CD1c-positive myeloid dendritic cell (primary cell): Measurements from ENCODE around the gene NIT1.

ENCODE experiments used
- DNase-seq: peaks from one replicate; pipeline ENCODE4 v3.0.0-alpha.2; 2016; ENCODE audit errors: extremely low spot score

NIT1 gene

DNA sequence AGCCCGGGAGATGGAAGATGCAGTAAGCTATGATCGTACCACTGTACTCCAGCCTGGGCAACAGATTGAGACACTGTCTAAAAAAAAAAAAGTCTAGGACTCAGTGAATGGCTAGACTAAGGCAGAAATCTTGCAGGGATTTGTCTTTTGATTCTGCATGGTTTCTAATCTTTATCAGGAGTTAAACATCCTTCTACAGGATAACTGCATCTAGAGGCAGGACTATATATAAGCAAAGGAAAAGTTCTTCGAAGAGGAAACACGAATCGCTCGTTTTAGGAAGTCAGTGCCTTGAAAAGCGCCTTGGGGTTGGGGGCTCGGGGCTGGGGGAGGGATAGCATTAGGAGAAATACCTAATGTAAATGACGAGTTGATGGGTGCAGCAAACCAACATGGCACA lies 35.3 kb downstream of the NIT1 start:
- DNase-seq, result no peak

DNA sequence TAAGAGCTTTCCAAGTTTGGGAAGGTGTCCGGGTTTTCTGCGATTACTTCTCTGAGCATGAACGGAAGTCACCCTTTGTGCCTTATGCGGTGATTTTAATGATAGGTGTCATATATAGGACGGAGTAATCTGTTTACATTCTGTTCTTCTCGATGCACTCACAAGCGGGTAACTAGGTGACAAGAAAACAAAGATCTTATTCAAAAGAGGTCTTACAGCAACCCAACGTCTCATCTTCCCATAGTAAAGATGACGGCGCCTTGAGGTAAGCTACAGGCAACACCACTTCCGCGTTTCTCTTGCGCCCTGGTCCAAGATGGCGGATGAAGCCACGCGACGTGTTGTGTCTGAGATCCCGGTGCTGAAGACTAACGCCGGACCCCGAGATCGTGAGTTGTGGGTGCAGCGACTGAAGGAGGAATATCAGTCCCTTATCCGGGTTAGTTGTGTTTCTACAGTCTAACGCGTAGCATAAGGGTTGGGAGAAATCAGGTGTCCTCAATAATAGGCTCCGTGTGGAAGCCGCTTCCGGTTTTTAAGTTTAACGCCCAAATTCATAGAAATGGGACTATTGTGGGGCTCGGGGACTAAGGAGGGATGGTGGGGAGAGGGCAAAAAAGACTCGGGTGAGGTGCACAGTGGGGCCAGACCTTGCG lies 35.9 kb downstream of the NIT1 start, which contains the start of gene UFC1:
UFC1 (plus strand) TSS at position 297 of the 656 bp plus-strand sequence; CDS start at position 317, 20 bp downstream.
- peak; percentile 90 for DNase-seq

DNA sequence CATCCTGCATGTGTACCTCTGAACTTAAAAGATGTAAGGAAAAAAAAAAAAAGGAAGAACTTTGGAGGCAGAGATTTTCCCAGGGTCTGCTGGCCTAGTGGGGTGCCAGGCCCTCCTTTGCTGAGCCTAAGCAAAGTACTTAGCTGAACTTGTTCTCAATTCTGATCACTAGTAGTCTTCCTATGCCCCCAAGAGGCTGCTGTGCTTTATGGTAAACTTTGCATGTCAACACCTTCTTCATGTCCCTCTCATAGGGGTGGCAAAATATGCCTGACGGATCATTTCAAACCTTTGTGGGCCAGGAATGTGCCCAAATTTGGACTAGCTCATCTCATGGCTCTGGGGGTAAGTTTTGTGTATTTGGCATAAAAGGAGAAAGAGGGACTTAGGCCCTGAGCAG lies 40.0 kb downstream of the NIT1 start:
- DNase-seq, result no peak

DNA sequence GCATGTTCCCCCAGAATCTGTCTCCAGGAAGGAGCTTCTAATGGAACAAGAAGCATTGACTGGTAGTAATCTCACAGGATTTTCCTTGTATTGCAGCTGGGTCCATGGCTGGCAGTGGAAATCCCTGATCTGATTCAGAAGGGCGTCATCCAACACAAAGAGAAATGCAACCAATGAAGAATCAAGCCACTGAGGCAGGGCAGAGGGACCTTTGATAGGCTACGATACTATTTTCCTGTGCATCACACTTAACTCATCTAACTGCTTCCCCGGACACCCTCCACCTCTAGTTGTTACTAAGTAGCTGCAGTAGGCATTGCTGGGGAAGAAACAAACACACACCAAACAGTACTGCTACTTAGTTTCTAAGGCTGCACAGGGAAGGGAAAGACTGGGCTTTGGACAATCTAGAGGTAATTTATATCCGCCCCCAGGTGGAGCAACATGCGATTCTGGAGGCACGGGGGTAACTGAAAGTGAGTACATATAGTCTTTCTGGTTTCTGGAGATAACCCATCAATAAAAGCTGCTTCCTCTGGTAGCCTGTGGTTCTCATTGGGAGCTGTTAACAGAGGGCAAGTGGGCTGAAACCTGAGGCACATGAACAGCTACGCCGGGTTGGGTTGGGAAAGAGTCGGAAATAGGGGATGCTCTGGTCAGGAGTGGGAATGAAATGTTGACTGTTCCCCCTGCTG lies 40.6 kb downstream of the NIT1 start:
- DNase-seq, result no peak

DNA sequence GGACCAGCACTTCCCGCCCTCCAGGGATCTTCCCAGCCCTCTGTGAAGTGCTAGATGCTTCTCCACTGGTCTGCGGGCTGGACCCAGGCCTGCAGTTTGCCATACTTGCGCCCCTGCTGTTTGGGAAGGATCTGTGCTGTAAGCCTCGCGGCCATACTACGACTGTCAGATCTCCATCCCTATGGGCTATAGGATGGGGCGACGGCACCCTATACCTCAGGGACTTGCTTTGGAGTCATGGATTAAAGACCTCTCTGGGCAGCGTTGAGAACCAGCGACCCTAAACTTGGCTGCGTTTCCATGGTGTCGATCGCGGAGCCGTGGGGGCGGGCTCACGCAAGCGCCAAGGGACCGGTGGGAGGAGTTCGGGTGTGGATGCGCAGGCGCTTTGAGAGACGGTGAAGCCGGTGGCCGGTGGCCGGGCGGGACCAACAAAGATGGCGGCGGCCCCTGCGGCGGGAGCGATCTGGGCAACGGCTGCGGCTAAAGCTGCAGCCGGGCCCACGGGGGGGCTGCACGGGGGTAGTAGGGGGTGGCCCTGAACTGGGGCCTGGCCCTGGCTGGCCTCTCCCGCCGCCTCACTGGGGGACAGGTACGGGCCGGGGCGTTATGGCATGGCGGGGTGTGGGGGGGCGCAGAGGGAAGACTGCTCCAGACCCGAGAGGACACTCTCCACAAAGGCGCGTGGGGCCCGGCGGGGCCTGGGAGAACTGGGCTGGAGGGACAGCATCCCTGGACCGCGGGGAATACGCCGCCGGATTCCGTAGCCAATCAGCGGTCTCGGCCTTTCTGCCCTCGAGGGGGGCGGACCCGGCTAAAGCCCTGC lies 41.4 kb downstream of the NIT1 start, which contains the start of gene USP21:
USP21 (plus strand) TSS at position 414 of the 826 bp plus-strand sequence. CDS start 1,141 bp downstream, outside the sequence.
- DNase-seq, result peak; percentile 96

DNA sequence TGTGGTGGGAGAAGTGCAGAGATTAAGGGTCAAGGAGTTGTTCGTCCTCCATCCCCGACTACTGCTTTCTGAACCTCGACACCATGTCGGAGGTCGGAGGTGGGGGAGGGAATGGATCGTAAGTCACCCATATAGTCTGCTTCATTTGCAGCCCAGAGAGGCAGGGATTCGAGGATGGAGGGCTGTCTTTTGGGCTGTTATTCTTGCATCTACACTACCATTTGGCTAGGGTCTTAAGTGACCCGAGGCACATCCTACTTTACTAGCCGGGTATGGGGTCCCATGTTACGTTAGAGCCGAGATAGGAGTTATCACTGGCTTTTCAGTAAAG lies 42.0 kb downstream of the NIT1 start:
- no peak for DNase-seq

DNA sequence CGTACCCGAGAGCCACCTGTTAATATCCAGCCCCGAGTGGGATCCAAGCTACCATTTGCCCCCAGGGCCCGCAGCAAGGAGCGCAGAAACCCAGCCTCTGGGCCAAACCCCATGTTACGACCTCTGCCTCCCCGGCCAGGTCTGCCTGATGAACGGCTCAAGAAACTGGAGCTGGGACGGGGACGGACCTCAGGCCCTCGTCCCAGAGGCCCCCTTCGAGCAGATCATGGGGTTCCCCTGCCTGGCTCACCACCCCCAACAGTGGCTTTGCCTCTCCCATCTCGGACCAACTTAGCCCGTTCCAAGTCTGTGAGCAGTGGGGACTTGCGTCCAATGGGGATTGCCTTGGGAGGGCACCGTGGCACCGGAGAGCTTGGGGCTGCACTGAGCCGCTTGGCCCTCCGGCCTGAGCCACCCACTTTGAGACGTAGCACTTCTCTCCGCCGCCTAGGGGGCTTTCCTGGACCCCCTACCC lies 42.8 kb downstream of the NIT1 start:
- DNase-seq, result no peak

DNA sequence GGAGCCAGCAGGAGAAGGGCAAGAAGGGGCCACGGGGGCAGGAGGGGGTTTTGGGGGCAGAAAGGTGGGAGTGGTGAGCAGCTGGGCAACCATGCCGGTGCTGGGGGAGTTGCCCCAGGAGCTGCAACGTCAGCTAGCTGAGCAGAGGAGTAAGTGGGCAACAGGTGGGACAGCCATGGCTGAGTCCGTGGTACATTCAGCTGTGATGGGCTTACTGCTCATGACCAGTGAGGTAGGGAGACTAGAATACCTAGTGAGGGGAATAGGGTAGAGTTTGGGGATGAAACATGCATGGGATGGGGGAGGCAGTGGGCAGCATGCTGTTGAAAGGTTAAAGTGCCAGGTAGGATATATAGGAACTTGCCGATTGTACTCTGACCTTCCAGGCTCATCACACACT lies 43.7 kb downstream of the NIT1 start:
- no peak for DNase-seq

DNA sequence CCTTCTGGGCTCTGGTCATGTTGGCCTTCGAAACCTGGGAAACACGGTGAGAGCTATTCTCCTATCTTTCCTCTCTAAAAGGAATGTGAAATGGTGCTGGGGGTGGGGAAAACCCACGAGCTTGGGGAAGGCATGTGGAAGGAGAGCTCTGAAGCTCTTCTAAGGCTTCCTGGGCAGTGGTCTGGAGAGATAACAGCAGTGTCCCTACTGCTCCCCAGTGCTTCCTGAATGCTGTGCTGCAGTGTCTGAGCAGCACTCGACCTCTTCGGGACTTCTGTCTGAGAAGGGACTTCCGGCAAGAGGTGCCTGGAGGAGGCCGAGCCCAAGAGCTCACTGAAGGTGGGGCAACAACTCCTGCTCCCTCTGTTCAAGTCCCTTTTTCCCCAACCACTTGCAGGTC lies 44.1 kb downstream of the NIT1 start:
- DNase-seq, result no peak

DNA sequence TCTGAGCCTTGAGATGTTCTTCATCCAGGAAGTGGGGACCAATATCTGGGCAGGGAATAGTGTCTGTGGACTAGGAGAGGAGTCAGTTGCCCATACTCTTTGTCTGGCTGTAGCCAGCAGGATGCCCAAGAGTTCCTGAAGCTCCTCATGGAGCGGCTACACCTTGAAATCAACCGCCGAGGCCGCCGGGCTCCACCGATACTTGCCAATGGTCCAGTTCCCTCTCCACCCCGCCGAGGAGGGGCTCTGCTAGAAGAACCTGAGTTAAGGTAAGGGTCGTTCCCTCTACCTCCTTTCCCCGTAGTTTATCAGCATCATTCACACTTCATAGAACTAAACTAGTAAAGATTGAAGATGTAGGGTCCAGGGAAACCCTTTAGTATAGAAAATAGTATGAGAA lies 44.9 kb downstream of the NIT1 start:
- DNase-seq, result no peak

DNA sequence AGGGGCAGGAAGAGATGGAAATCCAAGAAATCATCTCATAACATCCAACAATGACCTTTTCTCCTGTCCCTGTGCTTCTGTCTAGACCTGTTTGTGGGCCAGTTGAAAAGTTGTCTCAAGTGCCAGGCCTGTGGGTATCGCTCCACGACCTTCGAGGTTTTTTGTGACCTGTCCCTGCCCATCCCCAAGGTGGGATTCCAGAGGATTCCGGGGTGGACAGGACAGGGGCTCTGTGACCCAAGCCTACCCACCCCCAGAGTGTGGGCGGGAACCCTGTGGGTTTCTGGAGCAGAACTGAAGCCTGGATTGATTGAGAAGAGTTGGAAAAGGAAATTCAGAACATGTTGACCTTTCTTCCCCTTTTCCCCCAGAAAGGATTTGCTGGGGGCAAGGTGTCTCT lies 45.9 kb downstream of the NIT1 start:
- no peak for DNase-seq

DNA sequence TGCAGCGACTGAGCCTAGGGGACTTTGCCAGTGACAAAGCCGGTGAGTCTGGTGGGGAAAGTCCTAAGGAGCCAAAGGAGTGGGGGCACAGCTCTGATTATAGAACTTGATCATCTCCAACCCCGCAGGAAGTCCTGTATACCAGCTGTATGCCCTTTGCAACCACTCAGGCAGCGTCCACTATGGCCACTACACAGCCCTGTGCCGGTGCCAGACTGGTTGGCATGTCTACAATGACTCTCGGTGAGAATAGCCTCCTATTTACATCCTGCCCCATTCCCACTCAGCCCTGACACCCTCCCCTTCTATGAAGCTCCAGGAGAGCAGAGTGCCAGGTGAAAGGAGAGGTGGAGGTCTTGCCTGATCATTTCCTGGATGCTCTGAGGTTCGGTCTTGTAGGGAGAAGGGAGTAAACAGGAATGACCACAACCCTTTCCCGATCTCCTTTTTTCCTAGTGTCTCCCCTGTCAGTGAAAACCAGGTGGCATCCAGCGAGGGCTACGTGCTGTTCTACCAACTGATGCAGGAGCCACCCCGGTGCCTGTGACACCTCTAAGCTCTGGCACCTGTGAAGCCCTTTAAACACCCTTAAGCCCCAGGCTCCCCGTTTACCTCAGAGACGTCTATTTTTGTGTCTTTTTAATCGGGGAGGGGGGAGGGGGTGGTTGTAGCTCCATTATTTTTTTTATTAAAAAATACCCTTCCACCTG lies 47.2 kb downstream of the NIT1 start:
- no peak for DNase-seq

DNA sequence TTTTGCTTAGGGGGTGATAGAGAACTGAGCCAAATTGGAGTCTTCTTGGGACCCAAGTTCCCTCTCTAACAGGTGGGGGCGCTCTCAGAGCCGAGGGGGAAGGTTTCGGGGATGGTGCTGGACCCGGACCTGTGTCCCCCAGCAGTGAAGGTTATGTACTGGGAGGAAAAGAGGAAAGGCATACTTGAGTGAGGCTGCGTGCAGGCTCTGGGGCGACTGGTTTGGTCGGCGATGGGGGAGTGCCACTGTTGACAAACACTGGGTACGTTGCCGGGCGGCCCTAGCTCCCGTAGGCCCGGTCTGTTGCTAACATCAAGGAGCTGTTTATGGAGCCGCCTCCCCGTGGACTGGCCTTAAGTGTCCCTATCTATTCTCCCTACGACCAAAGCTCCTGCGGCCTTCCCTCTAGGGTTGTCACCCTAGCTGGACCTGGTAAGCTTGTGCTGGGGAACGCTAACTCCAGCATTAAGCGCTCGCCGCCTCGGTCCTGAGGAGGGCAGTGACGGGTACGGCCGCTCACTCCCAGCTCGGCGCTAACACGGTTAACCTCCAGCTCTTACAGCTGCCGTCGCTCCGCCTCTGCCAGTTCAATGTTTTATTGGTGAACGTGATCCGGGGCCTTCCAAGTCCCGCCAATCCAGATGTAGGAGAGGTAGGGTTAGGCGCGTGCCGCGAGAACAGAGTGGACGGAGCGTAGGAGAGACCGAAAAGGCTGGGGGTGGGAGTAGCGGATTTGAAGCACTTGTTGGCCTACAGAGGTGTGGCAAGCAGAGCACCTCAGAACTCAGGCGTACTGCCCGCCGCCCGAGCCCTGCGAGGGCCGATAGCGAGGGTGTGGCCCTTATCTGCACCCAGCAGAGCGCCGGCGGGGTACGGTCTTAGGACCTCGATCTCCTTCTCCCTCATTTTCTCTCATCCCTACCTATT lies 48.1 kb downstream of the NIT1 start, which contains the start of gene PPOX:
PPOX (plus strand) TSS at position 685 of the 927 bp plus-strand sequence. CDS start 422 bp downstream, outside the sequence.
- DNase-seq, result peak; percentile 97

DNA sequence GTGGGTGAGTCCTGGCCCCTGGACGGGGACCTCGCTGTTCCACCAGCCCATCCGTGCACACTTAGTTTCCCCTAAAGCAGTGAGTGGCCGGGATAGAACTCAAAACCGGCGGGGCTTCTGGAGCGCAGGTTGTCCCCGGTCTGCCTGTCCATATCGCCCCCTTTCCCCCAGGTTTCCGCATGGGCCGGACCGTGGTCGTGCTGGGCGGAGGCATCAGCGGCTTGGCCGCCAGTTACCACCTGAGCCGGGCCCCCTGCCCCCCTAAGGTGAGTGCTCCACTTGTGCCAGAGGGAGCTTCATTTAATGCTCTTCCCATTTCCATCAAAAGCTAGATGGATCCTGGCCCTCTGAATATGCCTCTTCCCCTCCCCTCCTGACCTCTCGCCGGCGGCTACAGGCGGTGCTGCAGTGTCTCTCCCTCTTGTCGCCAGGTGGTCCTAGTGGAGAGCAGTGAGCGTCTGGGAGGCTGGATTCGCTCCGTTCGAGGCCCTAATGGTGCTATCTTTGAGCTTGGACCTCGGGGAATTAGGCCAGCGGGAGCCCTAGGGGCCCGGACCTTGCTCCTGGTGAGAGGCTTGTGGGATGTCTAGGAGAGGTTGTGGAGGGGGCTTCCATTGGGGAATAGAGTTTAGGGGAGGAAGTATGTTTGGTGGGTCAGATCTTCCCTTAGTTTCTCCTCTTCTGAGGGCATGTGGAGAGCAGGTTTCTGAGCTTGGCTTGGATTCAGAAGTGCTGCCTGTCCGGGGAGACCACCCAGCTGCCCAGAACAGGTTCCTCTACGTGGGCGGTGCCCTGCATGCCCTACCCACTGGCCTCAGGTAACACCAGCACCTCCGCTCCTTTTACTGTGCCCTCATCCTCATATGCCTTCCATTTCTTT lies 49.0 kb downstream of the NIT1 start:
- DNase-seq, result no peak

DNA sequence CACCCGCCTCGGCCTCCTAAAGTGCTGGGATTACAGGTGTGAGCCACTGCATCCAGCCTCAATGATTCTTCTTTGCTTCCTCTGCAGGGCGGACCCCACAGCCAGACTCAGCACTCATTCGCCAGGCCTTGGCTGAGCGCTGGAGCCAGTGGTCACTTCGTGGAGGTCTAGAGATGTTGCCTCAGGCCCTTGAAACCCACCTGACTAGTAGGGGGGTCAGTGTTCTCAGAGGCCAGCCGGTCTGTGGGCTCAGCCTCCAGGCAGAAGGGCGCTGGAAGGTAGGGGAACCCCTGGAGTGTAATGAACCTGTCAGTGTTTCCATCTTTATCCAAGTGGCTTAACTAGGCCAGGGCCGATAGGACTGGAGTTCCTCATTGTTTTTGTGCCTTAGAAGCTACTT lies 51.0 kb downstream of the NIT1 start:
- no peak for DNase-seq
